Prostate gland (tissue), 2 donors: ENCODE data around the gene MCM3AP. TPM values are rescaled to one million over a fixed set of nuclear protein-coding genes. Genes with fewer than 3 reads are reported as not detected.
"Not testable (repeated sequence)": the region's sequence is repeated elsewhere in the genome, so short reads cannot be mapped to it uniquely, and the experiment has no call there.

Experiments used
- DNase-seq: peaks from one replicate; pipeline ENCODE4 v3.0.0-alpha.2; 2019; ENCODE audit warnings: low spot score
- H3K27ac ChIP-seq, 2 donors: fragments of 200-600 bp; sonication (generic); 2 replicates each; pipeline ENCODE4 v1.5.1; 2017 to 2019
- H3K27me3 ChIP-seq: fragments of 200-600 bp; sonication (generic); replicated peaks from 2 replicates; pipeline ENCODE4 v1.5.1; 2019; ENCODE audit not compliant: insufficient read depth
- H3K36me3 ChIP-seq, 2 donors: fragments of 200-600 bp; sonication (generic); 1 replicate in 1 of 2; 2 replicates in 1 of 2; pipeline versions ENCODE4 v1.5.1 to v1.8.1; 2017 to 2019
- H3K4me1 ChIP-seq: fragments of 200-600 bp; sonication (generic); replicated peaks from 2 replicates; pipeline ENCODE4 v1.5.1; 2019
- H3K4me3 ChIP-seq, 2 donors: fragments of 200-600 bp; sonication (generic); 2 replicates each; pipeline ENCODE4 v1.5.1; 2017 to 2019
- H3K9me3 ChIP-seq: fragments of 200-600 bp; sonication (generic); 2 replicates; pipeline ENCODE4 v1.5.1; 2017
- CTCF ChIP-seq, 4 experiments: fragments of 200-600 bp in 2 of 4; fragments of 450-650 bp in 2 of 4; sonication (generic) in 2 of 4; IDR thresholded peaks; 1 replicate in 3 of 4; 2 replicates in 1 of 4; pipeline ENCODE4 v1.5.1; 2016 to 2019; ENCODE audit warnings: antibody characterized with exemption in 4 of 4, mild to moderate bottlenecking in 2 of 4, moderate library complexity in 2 of 4
- POLR2A ChIP-seq: fragments of 450-650 bp; IDR thresholded peaks from one replicate; pipeline ENCODE4 v1.6.1; 2016; ENCODE audit warnings: antibody characterized with exemption, mild to moderate bottlenecking
- POLR2AphosphoS5 ChIP-seq: sonication (generic); formaldehyde crosslinking; IDR thresholded peaks from one replicate; pipeline ENCODE4 v1.6.1; 2017; ENCODE audit warnings: antibody characterized with exemption
- WGBS: methylation state at CpG from one replicate; pipeline ENCODE4 v1.1.5; 2018; 5-methylcytosine and 5-hydroxymethylcytosine counted together
- intact Hi-C: fragments of 100-400 bp; cut with DNase I; formaldehyde crosslinking; loops from one replicate; pipeline ENCODE4 v1.14.2; 2022
- total RNA-seq, 2 donors: library from RNA; depleted of rRNA; stranded (reverse); fragments of >200 nt; gene quantifications; one replicate each; pipeline ENCODE4 v1.1.0, GENCODE V29; 2016

Gene MCM3AP
- total RNA-seq, 2 donors from 2014 or later: 107 to 120 TPM

- intact Hi-C loops: no loop called here
- Histone ChIP-seq H3K4me1 (no peaks in the 10 kb centered on the region), H3K27me3 (no peaks in the 10 kb centered on the region), H3K4me3 (no peak overlapping the region), H3K9me3 (no peaks in the 10 kb centered on the region), H3K27ac (no peak overlapping the region), H3K36me3 (peaks cover 11 to 32% of the 10 kb centered on the region in 2 donors)
- TF ChIP-seq POLR2A (no peak), CTCF (IDR thresholded peaks at IDR 0.05) (no peak), POLR2AphosphoS5 (no peak)
- WGBS: 95% methylated on average over 3 of the region's 3 CpGs
- DNase-seq: no peak
Measured at GRCh38 chr21:46243960-46244361, 41.5 kb downstream of the MCM3AP start.

GRCh38 chr21:46243325-46243724, 42.1 kb downstream of the MCM3AP start:
- Histone ChIP-seq H3K4me1 (no peaks in the 10 kb centered on the region), H3K9me3 (no peaks in the 10 kb centered on the region), H3K27ac (no peak overlapping the region), H3K27me3 (no peaks in the 10 kb centered on the region), H3K36me3 (peaks cover 11 to 32% of the 10 kb centered on the region in 2 donors), H3K4me3 (no peak overlapping the region)
- intact Hi-C loops: no loop called here
- no peak for DNase-seq
- 93% methylated on average over 8 of the region's 8 CpGs for WGBS
- TF ChIP-seq POLR2AphosphoS5 (no peak), POLR2A (no peak), CTCF (IDR thresholded peaks at IDR 0.05) (no peak)

GRCh38 chr21:46241577-46241976, 43.8 kb downstream of the MCM3AP start:
- intact Hi-C loops, DNase-seq, H3K9me3 ChIP-seq, H3K4me3 ChIP-seq, H3K27me3 ChIP-seq, H3K4me1 ChIP-seq: not testable (repeated sequence)
- peak overlapping the region in 1 of 2 donors; percentile 14 for H3K27ac ChIP-seq
- peaks cover 8 to 29% of the 10 kb centered on the region in 2 donors for H3K36me3 ChIP-seq
- 78% methylated on average over 1 of the region's 1 CpG for WGBS

- TF ChIP-seq CTCF (IDR thresholded peaks at IDR 0.05) (no peak), POLR2A (no peak), POLR2AphosphoS5 (no peak)
- peaks cover 9 to 29% of the 10 kb centered on the region in 2 donors for H3K36me3 ChIP-seq
- no peak overlapping the region for H3K27ac ChIP-seq
- H3K27me3 ChIP-seq: no peaks in the 10 kb centered on the region
- H3K4me1 ChIP-seq: no peaks in the 10 kb centered on the region
- WGBS: 88% methylated on average over 7 of the region's 7 CpGs
- H3K4me3 ChIP-seq: no peak overlapping the region
- no peak for DNase-seq
- no peaks in the 10 kb centered on the region for H3K9me3 ChIP-seq
- intact Hi-C loops: no loop called here
Measured at GRCh38 chr21:46239817-46240325, 45.5 kb downstream of the MCM3AP start.

GRCh38 chr21:46237474-46237873, 47.9 kb downstream of the MCM3AP start:
- no CpG with 5 or more reads among the region's 5 CpGs for WGBS
- peaks cover 4 to 20% of the 10 kb centered on the region in 2 donors for H3K36me3 ChIP-seq
- no peak overlapping the region for H3K4me3 ChIP-seq
- H3K9me3 ChIP-seq: no peaks in the 10 kb centered on the region
- intact Hi-C loops: no loop called here
- no peak for DNase-seq
- H3K4me1 ChIP-seq: no peaks in the 10 kb centered on the region
- H3K27ac ChIP-seq: no peak overlapping the region
- no peaks in the 10 kb centered on the region for H3K27me3 ChIP-seq
- TF ChIP-seq POLR2A (no peak), CTCF (IDR thresholded peaks at IDR 0.05) (no peak), POLR2AphosphoS5 (no peak)
